HepG2 (cell line): ENCODE data around the gene SLC23A3. TPM values are rescaled to one million over a fixed set of nuclear protein-coding genes. Genes with fewer than 3 reads are reported as not detected.
A peak's percentile ranks its signal among the peaks of the same experiment; 100 is the strongest.

Experiments
- ARID3A ChIP-seq: IDR thresholded peaks from 2 replicates; pipeline ENCODE4 v1.6.1; 2012; ENCODE audit warnings: low read depth, low read length, improper control_type of control experiment
- CEBPZ ChIP-seq: IDR thresholded peaks from 2 replicates; pipeline ENCODE4 v1.6.1; 2012; ENCODE audit warnings: low read length, improper control_type of control experiment
- FOSL2 ChIP-seq: sonication (generic); formaldehyde crosslinking; IDR thresholded peaks from 2 replicates; pipeline ENCODE4 v1.4.0; 2020; ENCODE audit warnings: missing genetic modification reagents
- GATAD1 ChIP-seq: IDR thresholded peaks from 2 replicates; pipeline ENCODE4 v1.6.1; 2016; ENCODE audit warnings: missing genetic modification reagents, missing compliant biosample characterization
- IRF2 ChIP-seq: IDR thresholded peaks from 2 replicates; pipeline ENCODE4 v1.6.1; 2018; ENCODE audit warnings: missing genetic modification reagents, missing compliant biosample characterization
- MED8 ChIP-seq: sonication (generic); formaldehyde crosslinking; IDR thresholded peaks from 2 replicates; pipeline ENCODE4 v1.8.1; 2023; ENCODE audit warnings: mild to moderate bottlenecking, missing genetic modification reagents; ENCODE audit not compliant: insufficient replicate concordance
- USF2 ChIP-seq, 2 experiments: sonication (generic) in 1 of 2; formaldehyde crosslinking in 1 of 2; IDR thresholded peaks; 2 replicates each; pipeline versions ENCODE4 v1.5.1 to v1.6.1; 2011 to 2020; ENCODE audit warnings: borderline replicate concordance in 1 of 2, low read depth in 1 of 2, low read length in 1 of 2, mild to moderate bottlenecking in 1 of 2, missing genetic modification reagents in 1 of 2, moderate library complexity in 1 of 2
- ZBTB37 ChIP-seq: sonication (generic); formaldehyde crosslinking; IDR thresholded peaks from 2 replicates; pipeline ENCODE4 v1.4.0; 2020; ENCODE audit warnings: mild to moderate bottlenecking, missing genetic modification reagents
- ZHX2 ChIP-seq, 2 experiments: sonication (generic) in 1 of 2; formaldehyde crosslinking in 1 of 2; IDR thresholded peaks; 2 replicates each; pipeline versions ENCODE4 v1.6.1 to v1.9.0; 2014 to 2022; ENCODE audit warnings: antibody characterized with exemption in 1 of 2, borderline replicate concordance in 1 of 2, inconsistent platforms in 1 of 2, low read depth in 1 of 2, missing genetic modification reagents in 1 of 2
- ZMAT3 ChIP-seq: sonication (generic); formaldehyde crosslinking; conservative IDR thresholded peaks from 2 replicates; pipeline ENCODE4 v1.7.0; 2021; ENCODE audit warnings: missing genetic modification reagents
- ZNF350 ChIP-seq: sonication (generic); formaldehyde crosslinking; IDR thresholded peaks from 2 replicates; pipeline ENCODE4 v1.4.0; 2020; ENCODE audit warnings: mild to moderate bottlenecking, low read depth, missing genetic modification reagents, borderline replicate concordance
- ZNF766 ChIP-seq: sonication (generic); formaldehyde crosslinking; IDR thresholded peaks from 2 replicates; pipeline ENCODE4 v1.5.0; 2020; ENCODE audit warnings: missing genetic modification reagents, borderline replicate concordance
- polyA plus RNA-seq, 8 experiments: library from polyadenylated mRNA; depleted of rRNA in 3 of 8; stranded (reverse) in 7 of 8; unstranded in 1 of 8; fragments of >200 nt; fragmentation: Illumina TruSeq in 4 of 8; extraction: Trizol in 4 of 8; gene quantifications; 2 replicates each; pipeline versions ENCODE4 v1.2.1 to v1.2.3, GENCODE V29; 2011 to 2016; ENCODE audit warnings: low read depth in 4 of 8, missing spikeins in 1 of 8, mixed read lengths in 1 of 8; ENCODE audit not compliant: insufficient read depth in 1 of 8
- total RNA-seq, 5 experiments: library from RNA; depleted of rRNA; stranded (reverse); fragments of >200 nt; fragmentation: Illumina TruSeq; extraction: Trizol; gene quantifications; 2 replicates each; pipeline ENCODE4 v1.2.3, GENCODE V29; 2016; ENCODE audit warnings: low read depth in 1 of 5

Gene SLC23A3
- total and polyA plus RNA-seq, 2 of the 13 experiments (the other 11 are each of a cell fraction or from before 2014, with no cell fraction given), result 0.38 to 0.78 TPM

- TF ChIP-seq USF2 (IDR thresholded peaks at IDR 0.05; ENCODE audit: low read depth, low read length) (no peak), USF2 (CRISPR knock-in tag; IDR thresholded peaks at IDR 0.05; ENCODE audit: borderline replicate concordance) (no peak), ZBTB37 (CRISPR knock-in tag) (no peak), IRF2 (CRISPR knock-in tag) (no peak), ZNF766 (no peak), MED8 (CRISPR knock-in tag) (no peak), ZNF350 (peak; percentile 26; the same call in 1 of the 2 replicates), GATAD1 (CRISPR knock-in tag) (0 out of 2 replicates have a peak, but pooled peaks have one; percentile 33), CEBPZ (no peak), ZHX2 (IDR thresholded peaks at IDR 0.05; ENCODE audit: low read depth) (no peak), ZHX2 (CRISPR knock-in tag; IDR thresholded peaks at IDR 0.05; ENCODE audit: borderline replicate concordance) (no peak), ZMAT3 (no peak), FOSL2 (CRISPR knock-in tag) (peak; percentile 84), ARID3A (no peak)
These were observed 44.5 kb downstream of the SLC23A3 start (continued) for GRCh38 chr2:219125225-219125885.
